Epidermal melanocyte (primary cell): Measurements from ENCODE around the gene GRIA1.

ENCODE experiments used
- DNase-seq: peaks from one replicate; pipeline ENCODE4 v3.0.0; 2011; ENCODE audit warnings: low spot score; ENCODE audit not compliant: insufficient read length

Gene GRIA1

DNA sequence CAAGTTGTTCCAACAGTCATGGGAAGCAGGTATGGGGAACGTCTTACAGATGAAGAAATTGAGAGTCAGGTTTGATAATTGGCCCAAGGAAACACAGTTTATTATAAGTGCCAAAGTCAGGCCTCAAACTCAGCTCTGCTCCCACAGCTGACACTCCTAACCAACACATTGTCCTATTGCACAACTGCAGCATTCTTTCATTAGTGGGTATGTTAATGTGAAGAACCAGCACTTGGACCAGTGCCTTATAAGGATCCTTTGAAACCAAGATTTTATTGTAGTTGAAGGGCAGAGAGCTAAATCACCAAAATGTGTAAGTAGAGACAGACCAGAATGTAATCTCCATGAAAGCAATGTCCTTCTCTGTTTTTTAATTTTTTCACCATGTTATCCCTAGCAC, 56.1 kb downstream of the GRIA1 start:
- no peak for DNase-seq

GRCh38 chr5:153551537-153552079, 61.1 kb downstream of the GRIA1 start:
- DNase-seq, result peak; percentile 33

- no peak for DNase-seq
Observed at GRCh38 chr5:153552886-153553285, 62.4 kb downstream of the GRIA1 start.

DNA sequence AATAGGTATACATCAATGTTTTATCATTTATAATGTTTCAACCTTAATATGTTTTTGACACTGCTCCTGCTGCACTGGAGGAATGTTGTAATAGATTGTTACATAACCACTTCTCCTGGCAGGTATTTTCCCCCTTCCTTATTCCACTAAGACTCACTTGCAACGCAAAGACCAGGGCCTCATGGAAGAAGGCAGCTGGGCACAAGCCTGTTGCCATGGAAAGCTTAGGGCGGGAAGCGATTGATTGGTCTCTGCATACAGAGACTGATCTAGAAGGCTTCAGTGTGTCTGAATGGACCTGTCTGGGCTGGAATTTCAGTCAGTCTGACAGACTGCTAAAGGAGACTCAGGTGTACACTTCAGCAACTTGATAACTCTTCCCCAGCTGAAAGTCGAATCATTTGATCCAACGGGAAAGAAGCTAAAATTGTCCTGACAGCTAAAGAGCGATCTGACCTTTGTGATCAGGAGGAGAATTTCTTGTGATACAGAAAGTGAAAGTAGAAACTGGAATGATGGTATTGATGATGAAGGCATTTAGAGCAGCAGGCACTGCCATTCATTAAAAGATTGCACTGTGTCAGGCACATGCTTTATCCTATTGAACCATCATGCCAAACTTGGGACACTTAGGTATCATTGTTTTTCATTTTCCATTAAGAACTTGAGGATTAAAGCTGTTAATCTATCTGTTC, 65.1 kb downstream of the GRIA1 start:
- DNase-seq, result no peak

DNA sequence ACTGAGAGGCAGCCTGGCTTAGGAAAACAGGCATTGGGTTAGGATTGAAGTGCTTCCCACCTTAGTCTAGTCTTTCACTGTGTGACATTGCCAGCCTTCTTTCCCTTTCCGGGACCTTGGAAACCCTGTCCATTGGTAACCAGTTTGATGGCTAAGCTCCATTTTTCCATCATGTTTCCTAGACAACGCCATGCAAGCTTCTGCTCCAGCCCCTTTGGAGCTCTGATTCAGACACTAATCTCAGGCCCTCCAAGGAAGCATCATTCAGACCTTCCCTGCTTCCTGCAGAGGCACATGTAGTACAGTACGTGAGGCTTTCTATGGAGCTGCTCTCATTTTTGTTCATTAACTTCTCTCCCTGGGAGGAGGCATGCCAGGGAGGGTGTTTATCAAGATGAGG, 68.5 kb downstream of the GRIA1 start:
- DNase-seq, result no peak

DNA sequence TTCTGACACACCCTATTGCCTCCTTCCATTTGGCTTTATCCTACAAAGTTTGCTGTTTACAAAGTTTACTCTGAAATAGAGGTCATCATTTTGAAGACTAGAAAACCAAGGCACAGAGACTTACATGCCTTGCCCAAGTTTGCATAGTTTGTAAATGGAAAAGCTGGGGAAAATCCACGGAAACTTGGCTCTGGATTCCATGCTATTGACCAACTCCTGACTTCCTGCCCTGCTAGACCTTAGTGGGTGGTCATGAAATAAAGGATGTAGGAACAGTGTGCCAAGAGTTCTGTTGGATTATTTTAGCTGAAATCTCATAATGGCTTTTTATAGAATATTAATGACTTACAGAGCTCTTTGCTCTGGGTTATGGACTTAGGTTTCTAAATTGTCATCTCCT, 69.5 kb downstream of the GRIA1 start:
- no peak for DNase-seq

- no peak for DNase-seq
Observed at GRCh38 chr5:153562189-153562588, 71.7 kb downstream of the GRIA1 start.

GRCh38 chr5:153565822-153566221, 75.4 kb downstream of the GRIA1 start:
- no peak for DNase-seq

- DNase-seq, result no peak
Observed at GRCh38 chr5:153569036-153569435, 78.6 kb downstream of the GRIA1 start.

DNA sequence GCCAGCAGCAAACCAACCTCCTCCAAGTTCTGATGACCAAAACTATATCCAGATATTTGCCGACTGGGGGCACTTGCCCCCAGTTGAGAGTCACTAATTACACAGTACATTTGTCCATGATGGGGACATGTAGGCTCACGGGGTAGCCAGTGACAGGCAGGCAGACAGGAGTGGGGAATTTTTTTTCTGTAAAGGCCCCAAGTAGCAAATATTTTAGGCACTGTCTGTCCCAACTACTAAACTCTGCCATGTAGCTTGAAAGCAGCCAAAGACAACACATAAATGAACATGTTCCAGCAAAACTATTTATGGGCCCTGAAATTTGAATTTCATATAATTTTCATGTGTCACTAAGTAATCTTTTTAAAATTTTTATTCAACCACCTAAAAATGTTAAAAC, 80.7 kb downstream of the GRIA1 start:
- no peak for DNase-seq

GRCh38 chr5:153572411-153573145, 82.1 kb downstream of the GRIA1 start:
- no peak for DNase-seq

DNA sequence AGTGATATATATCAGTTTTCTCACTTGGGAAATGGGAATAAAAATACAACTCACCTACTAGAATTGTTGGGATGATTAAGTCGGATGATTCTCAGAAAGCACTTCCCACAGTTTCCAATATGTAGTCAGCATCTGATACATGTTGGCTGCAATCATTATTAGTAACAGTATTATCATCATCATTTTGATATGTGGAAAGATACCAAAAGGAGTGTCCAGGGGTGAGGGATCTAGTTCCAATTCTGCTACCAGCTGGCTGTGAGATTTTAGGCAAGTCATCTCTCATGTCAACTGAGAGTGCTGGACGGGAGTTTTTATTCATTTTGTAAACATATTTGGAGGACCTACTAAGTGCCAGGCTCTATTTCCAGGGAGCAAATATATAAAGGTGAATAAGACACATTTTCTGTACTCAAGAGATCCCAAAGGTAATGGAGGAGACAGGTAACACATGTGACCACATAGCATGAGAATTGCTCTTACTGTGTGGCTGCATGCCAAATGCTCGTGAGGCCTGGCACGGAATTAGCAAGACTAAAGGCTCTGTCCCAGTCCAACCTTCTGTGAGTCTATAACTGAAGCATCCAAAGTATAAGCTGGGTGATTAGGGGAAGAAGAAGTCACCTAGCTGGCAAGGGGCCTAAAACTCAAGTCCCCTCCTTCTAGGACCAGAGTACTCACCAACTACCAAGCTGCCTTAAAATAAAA, 83.0 kb downstream of the GRIA1 start:
- DNase-seq, result no peak

DNA sequence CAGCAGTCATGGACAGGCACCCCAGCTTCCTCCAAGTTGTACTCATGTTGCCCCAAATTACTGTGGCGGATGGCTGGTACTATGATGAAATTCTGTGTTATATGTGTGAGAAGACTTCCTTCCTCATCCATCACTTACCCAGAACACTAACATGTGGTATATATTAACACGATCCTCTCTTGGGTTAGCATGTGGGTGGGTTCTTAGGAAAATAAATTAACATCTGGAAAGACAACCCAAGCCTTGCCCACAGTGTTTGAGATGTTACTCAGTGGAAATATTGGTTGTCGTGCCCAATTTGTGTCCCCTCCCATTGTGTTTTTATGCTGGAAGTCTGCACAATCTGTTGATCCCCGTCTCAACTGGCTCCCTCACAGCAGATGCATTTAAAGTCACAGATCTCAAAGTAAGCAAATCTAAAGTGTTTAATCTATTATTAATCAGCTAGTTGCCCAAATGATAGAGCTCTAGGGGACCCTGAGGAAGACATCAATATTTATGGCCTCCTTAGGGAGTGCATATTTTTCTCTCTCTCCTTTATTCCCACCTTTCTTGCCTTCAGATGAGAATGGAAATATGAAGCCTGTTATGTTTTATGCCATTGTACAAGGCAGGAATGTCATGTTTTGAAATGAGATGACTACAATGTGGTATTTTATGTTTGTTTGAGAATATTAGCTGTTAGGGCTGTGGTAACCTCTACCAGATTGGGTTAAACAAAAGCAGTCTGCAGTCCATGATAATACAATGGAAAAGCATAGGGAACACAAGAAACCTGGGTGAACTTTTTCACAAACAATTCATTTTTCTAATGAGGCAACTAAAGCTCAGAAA, 93.9 kb downstream of the GRIA1 start:
- DNase-seq, result peak; percentile 33

DNA sequence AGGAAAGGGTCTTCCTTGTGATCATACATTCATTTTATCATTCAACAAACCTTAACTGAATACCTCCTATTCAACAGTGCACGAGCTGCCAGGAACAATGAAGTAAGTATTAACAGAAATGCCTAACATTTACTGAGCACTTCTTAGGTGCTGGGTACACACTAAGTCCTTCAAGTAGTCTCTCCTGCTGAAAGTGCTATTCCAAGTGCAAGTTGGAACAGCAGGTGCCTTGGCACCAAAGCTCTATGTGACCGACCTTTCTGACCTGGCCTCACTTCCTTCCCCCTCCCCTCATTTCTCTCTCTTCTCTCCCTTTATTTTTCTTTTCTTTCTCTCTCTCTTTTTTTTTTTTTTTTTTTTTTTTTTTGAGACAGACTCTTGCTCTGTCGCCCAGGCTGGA, 94.5 kb downstream of the GRIA1 start:
- DNase-seq, result no peak

- no peak for DNase-seq
Observed at GRCh38 chr5:153585622-153586277, 95.3 kb downstream of the GRIA1 start.

GRCh38 chr5:153592081-153592480, 101.6 kb downstream of the GRIA1 start:
- no peak for DNase-seq

- DNase-seq, result no peak
Observed at GRCh38 chr5:153594785-153595184, 104.3 kb downstream of the GRIA1 start.

- no peak for DNase-seq
Observed at GRCh38 chr5:153598099-153598498, 107.6 kb downstream of the GRIA1 start.

- DNase-seq, result no peak
Observed at GRCh38 chr5:153601377-153601776, 110.9 kb downstream of the GRIA1 start.

- no peak for DNase-seq
Observed at GRCh38 chr5:153605386-153605785, 114.9 kb downstream of the GRIA1 start.

GRCh38 chr5:153610009-153610408, 119.5 kb downstream of the GRIA1 start:
- no peak for DNase-seq
